Kidney (tissue), 14 donors: ENCODE data around the gene ACP7. TPM values are rescaled to one million over a fixed set of nuclear protein-coding genes. Genes with fewer than 3 reads are reported as not detected.
A peak's percentile ranks its signal among the peaks of the same experiment; 100 is the strongest.

ENCODE experiments used
- DNase-seq, 5 donors: peaks; one replicate each; pipeline ENCODE4 v3.0.0-alpha.2; 2013 to 2020
- FAIRE-seq: peaks from 2 replicates; lab custom pipeline; 2012; peaks lifted over from hg19 to GRCh38; lab: Jason Lieb, UNC
- H3K27ac ChIP-seq, 2 donors: one replicate each; pipeline ENCODE4 v1.7.0; 2013; ENCODE audit warnings: low read depth in 2 of 2, low read length in 2 of 2, inconsistent platforms in 1 of 2
- H3K27me3 ChIP-seq: one replicate; pipeline ENCODE4 v1.7.1; 2013; ENCODE audit warnings: low read length, inconsistent platforms; ENCODE audit not compliant: control insufficient read depth, insufficient read depth
- H3K36me3 ChIP-seq, 3 donors: one replicate each; pipeline versions ENCODE4 v1.7.0 to v1.7.1; 2013; ENCODE audit warnings: low read length in 3 of 3, control low read depth in 1 of 3, inconsistent platforms in 1 of 3; ENCODE audit not compliant: insufficient read depth in 3 of 3, control insufficient read depth in 2 of 3
- H3K4me1 ChIP-seq, 3 donors: one replicate each; pipeline versions ENCODE4 v1.7.0 to v1.7.1; 2013; ENCODE audit warnings: low read length in 3 of 3, inconsistent platforms in 1 of 3, low read depth in 1 of 3; ENCODE audit not compliant: control insufficient read depth in 2 of 3, insufficient read depth in 2 of 3
- H3K4me3 ChIP-seq, 3 donors: one replicate each; pipeline versions ENCODE4 v1.7.0 to v1.8.1; 2013; ENCODE audit warnings: low read length in 3 of 3, control low read depth in 1 of 3, inconsistent platforms in 1 of 3
- H3K9ac ChIP-seq, 3 donors: one replicate each; pipeline versions ENCODE4 v1.7.0 to v1.7.1; 2013; ENCODE audit warnings: low read length in 3 of 3, control low read depth in 1 of 3, inconsistent platforms in 1 of 3
- H3K9me3 ChIP-seq, 3 donors: one replicate each; pipeline versions ENCODE4 v1.7.0 to v1.7.1; 2013; ENCODE audit warnings: low read length in 3 of 3, control low read depth in 1 of 3, inconsistent platforms in 1 of 3; ENCODE audit not compliant: control insufficient read depth in 2 of 3, insufficient read depth in 1 of 3
- CTCF ChIP-seq: IDR thresholded peaks from 3 replicates; pipeline ENCODE4 v1.5.1; 2012; ENCODE audit warnings: mild to moderate bottlenecking, moderate library complexity, borderline replicate concordance; ENCODE audit not compliant: insufficient read depth; ENCODE audit errors: extremely low read depth
- intact Hi-C: fragments of 100-400 bp; cut with DNase I; formaldehyde crosslinking; loops from one replicate; pipeline ENCODE4 v1.11.1; 2022
- polyA plus RNA-seq: library from polyadenylated mRNA; stranded (reverse); fragments of 350-450 nt; fragmentation: Illumina TruSeq; extraction: RNeasy Lipid Tissue Mini Kit (QIAGEN cat#74804); gene quantifications from one replicate; pipeline ENCODE4 v1.2.3, GENCODE V29; 2014; ENCODE audit warnings: low read depth, low replicate concordance; ENCODE audit not compliant: insufficient read depth
- total RNA-seq: library from RNA; stranded (reverse); fragmentation: NEBNext Ultra II Directional; extraction: Animal tissue kit (Norgen Biotek cat#: 25700); gene quantifications from one replicate; pipeline ENCODE4 v1.2.1, GENCODE V29; 2021
- donor health status: control.
- donor health status: control.
- donor health status: control.
- donor health status: control.
- donor health status: control.
- donor health status: DM: yes; HTN: yes; CAD: no.
- donor health status: Normal renal cell carcinoma (clear cell type).

ACP7 gene
- total and polyA plus RNA-seq, 2 donors from 2014 or later = 0.13 TPM; not detected in 1

- FAIRE-seq (no peak), DNase-seq (peak in 3 of 5 donors; percentile 20 to 54 (median 37))
- Histone ChIP-seq H3K27ac (no peak overlapping the region), H3K4me1 (peaks cover 0 to 3% (median 0%) of the 10 kb centered on the region in 3 donors), H3K4me3 (no peak overlapping the region), H3K9me3 (no peaks in the 10 kb centered on the region), H3K27me3 (no peaks in the 10 kb centered on the region), H3K36me3 (no peaks in the 10 kb centered on the region), H3K9ac (no peak overlapping the region)
- no peak for TF ChIP-seq CTCF
- intact Hi-C loops = no loop called here
Measured at GRCh38 chr19:39053276-39054090, 30.7 kb upstream of the ACP7 start.

GRCh38 chr19:39054091-39054470 lies 30.1 kb upstream of the ACP7 start:
- Histone ChIP-seq H3K9me3 (no peaks in the 10 kb centered on the region), H3K4me3 (no peak overlapping the region), H3K27me3 (no peaks in the 10 kb centered on the region), H3K9ac (no peak overlapping the region), H3K36me3 (no peaks in the 10 kb centered on the region), H3K27ac (no peak overlapping the region), H3K4me1 (peaks cover 0 to 3% (median 0%) of the 10 kb centered on the region in 3 donors)
- DNase-seq = no peak
- intact Hi-C loops = no loop called here
- FAIRE-seq = no peak
- no peak for TF ChIP-seq CTCF

GRCh38 chr19:39057615-39058014 lies 26.6 kb upstream of the ACP7 start:
- Histone ChIP-seq H3K4me3 (no peak overlapping the region), H3K9me3 (no peaks in the 10 kb centered on the region), H3K9ac (no peak overlapping the region), H3K27me3 (no peaks in the 10 kb centered on the region), H3K36me3 (no peaks in the 10 kb centered on the region), H3K27ac (no peak overlapping the region), H3K4me1 (peaks cover 0 to 3% (median 0%) of the 10 kb centered on the region in 3 donors)
- intact Hi-C loops = no loop called here
- FAIRE-seq (no peak), DNase-seq (no peak)
- no peak for TF ChIP-seq CTCF
